ENCODE results near the gene LAGE3. TPM values are rescaled to one million over a fixed set of nuclear protein-coding genes. Genes with fewer than 3 reads are reported as not detected.
A peak's percentile ranks its signal among the peaks of the same experiment; 100 is the strongest.

The LAGE3 gene, protein sequence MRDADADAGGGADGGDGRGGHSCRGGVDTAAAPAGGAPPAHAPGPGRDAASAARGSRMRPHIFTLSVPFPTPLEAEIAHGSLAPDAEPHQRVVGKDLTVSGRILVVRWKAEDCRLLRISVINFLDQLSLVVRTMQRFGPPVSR
- polyA plus RNA-seq (ENCODE audit: insufficient read length), result 11.3 TPM

DNA sequence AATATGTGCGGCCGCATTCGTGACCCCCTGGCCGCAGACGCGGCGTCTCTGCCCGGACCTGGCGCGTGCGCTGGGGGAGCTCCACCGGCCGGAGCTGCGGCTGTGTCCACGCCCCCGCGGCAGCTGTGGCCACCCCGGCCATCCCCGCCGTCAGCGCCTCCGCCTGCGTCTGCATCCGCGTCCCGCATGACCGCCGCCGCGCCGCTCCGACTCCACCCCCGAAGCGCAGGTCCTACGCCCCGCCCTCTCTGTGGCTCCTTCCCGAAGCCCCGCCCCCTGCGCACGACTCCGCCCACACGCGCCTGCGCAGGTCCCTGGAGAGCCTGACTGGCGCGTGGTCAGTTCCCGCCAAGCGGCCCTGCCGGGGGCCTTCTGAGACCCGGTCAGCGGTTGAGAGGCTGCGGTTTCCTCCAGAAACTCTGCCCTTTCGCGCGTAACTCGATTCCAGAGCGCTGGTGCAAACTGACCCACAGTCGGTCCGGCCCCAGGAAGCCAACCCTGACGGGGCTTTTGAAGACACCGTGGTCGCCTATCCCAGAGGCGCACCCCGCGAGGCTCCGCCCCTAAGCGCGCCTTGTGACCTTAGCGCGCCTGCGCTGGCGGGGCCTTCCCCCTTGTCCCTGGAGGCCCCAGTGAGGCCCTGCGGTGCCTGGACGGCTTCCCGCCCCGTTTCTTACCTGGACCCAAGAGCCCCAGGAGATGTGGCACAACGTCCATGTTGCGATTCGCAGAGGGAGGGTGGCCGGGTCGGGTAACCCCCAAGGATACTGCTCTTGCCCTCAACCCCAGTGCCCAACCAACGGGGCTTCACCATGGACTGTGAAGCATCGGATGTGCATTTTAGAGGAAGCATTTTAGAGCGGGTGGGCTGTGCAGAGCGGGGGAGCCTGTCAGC, at the start of gene LAGE3:
TSS of gene LAGE3 (minus strand) at position 554 of the 895 bp plus-strand sequence. CDS start at position 188, 366 bp downstream.
- no peak for DNase-seq (ENCODE audit: low read depth)

DNA sequence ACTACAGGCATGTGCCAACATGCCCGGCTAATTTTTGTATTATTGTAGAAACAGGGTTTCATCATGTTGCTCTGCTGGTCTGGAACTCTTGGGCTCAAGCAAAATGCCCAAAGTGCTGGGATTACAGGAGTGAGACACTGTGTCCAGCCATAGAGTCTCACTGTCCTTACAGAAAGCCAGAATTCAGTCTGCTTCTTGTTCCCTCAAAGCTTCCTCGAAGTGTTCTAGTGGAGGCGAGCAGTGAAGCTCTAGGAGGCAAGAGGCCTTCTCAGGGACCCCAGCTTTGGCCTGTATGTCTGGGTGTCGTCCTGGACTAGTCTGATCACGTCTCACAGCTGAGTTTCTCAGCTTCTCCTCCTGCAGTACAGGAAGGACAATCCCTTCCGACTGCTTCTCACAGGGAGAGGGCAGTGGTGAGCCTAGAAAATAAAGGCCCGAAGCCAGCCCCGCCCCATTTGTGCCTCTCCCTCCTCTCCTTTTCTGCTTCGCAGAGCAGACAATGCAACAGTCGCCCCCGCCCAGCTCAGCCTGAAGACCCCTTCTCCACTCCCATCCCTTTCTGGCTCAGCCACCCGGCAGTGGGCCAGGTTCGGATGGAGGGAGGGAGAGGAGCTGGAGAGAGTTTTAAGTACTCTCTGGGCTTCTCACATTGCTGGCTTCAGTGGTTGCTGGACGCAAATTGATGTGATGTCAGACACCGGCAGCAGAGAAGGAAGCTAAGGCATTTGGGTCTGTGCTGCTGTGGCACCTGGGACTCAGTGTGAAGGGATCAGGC, 48.0 kb upstream of the LAGE3 start:
- no peak for DNase-seq (ENCODE audit: low read depth)

DNA sequence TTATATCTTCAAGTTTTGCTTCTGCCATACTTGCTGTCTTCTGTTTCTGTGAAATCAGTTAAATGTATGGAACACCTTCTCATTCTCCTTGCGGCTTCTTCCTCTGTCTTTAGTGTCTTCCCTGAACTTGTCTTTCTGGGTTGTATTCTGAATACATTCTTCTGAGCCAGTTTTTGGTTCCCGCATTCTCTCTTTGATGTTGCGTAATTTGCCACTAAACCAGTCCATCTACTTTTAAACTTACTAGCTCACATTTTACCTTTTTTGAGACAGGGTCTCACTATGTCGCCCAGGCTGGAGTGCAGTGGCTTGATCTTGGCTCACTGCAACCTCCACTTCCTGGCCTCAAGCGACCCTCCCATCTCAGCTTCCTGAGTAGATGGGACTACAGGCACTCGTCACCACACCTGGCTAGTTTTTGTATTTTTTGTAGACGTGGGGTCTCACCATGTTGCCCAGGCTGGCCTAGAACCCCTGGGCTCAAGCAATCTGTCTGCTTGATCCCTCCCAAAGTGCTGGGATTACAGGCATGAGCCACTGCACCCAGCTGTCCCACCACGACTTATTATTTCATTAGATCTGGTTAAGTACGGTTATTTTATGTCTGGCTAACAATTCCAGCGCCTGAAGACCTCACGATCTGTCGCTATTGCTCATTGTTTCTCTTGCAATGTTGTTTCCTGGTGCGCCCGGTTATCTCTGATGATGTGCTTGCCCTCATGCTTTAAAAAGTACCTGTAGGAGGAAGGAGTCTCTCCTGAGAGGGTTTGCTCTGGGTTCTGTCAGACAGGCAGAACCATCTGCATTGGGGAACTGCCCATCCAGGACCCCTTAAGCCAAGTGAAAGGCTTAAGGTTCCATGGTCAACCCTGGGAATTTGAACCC, 46.8 kb upstream of the LAGE3 start:
- no peak for DNase-seq (ENCODE audit: low read depth)

DNA sequence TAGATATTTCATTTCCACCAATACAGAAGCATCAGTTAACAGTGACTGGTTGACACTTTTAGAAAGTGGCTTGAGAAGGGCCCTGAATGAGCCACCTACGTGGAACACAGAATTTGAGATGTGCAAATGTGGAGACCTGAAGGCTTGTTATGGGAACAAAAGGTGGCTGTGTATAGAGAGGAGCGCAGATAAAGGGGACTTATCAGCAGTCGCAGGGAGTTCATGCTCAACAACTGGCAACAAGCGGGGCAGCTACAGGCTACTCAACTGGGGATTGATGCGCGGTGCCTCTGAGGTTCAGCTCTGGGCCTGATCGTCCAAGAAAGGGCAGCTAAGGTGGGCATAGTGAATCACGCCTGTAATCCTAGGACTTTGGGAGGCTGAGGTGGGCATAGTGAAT, 40.3 kb upstream of the LAGE3 start:
- DNase-seq (ENCODE audit: low read depth), result no peak

DNA sequence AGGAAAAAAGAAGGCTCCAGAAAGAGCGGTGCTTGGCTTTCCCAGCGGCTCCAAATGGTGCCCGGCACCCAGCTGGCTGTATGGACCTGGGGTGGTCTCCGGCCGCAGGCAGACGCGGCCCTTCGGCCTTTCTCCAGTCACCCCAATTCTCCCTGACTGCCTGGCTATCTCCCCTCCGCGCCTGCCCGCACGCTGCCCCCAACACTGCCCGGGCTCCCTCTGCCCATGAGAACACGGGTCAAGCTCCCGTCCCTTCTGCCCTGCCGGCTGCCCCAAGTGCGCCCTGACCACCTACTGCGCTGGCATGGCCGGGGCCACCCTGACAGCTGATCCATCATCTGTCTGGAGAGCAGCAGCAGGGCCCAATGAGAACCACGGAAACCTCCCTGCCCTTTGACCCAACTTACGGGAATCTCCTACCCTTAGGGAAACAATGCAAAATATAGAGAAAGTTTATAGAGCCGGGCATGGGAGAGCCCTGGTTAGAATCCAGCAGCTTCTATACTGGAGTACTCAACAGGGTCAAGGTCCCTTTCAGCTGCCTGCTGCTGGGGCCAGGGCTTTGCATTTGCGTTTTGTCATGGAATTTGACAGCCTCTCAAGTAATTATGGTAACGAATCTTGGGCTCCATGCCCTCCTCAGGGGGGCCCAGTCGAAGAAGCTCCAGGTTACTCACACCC, 38.2 kb upstream of the LAGE3 start:
- no peak for DNase-seq (ENCODE audit: low read depth)

DNA sequence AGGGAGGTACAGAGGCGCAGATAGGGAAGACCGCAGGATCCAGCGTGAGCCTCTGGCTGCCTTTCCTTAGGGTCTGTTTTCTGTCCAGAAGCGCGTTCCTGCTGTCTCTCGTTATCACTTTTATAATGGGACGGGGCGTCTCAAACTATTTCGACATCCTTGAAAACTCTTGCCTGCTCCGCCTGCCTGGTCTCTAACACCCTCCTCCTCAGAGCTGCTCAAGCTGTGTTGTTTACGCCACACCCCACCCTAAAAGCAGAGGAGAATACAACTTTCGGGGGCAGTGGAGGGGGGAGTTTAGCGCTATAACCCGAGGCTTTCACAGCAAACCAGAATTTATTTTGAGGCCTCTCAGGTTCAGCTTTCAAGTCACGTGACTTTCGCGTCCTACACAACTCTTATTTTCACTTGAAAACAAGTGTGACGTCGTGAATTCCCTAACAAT, 37.6 kb upstream of the LAGE3 start:
- DNase-seq (ENCODE audit: low read depth), result peak; percentile 35

DNA sequence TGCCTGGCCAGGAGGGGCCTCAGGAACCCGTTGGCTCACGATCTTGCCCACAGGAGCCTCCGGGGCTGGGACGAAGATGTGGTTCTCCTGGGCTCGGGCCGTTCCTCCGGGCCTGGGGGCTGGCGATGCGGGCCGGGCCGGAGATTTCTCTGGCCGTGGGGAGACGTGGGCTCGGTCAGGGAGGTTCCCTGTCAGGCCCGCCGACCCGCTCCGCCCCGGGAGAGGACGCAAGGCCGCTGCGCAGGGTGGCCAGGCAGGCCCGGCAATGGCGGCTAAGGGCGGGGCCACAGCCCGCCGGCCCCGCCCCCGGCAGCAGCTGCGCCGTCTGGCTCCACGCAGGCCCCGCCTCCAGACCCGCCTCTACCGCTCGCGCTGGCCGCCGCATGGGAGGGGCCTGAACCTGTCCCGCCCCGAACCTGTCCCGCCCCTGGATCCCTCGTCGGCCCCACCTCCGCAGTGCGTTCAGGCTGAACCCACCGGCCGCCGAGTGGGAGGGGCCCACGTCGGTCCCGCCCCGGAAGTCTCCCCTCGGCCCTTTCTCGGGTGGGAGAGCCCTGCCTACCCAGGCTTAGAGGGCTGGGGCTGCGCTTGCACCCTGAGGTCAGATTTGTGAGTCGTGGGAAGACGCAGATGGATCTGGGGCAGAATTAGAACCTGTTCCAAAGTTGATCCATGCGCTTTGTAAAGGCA, 37.0 kb upstream of the LAGE3 start, which contains the start of gene FAM3A:
TSS of gene FAM3A (minus strand) at position 267 of the 690 bp plus-strand sequence. CDS start 460 bp downstream, outside the sequence.
- DNase-seq (ENCODE audit: low read depth), result peak; percentile 43

DNA sequence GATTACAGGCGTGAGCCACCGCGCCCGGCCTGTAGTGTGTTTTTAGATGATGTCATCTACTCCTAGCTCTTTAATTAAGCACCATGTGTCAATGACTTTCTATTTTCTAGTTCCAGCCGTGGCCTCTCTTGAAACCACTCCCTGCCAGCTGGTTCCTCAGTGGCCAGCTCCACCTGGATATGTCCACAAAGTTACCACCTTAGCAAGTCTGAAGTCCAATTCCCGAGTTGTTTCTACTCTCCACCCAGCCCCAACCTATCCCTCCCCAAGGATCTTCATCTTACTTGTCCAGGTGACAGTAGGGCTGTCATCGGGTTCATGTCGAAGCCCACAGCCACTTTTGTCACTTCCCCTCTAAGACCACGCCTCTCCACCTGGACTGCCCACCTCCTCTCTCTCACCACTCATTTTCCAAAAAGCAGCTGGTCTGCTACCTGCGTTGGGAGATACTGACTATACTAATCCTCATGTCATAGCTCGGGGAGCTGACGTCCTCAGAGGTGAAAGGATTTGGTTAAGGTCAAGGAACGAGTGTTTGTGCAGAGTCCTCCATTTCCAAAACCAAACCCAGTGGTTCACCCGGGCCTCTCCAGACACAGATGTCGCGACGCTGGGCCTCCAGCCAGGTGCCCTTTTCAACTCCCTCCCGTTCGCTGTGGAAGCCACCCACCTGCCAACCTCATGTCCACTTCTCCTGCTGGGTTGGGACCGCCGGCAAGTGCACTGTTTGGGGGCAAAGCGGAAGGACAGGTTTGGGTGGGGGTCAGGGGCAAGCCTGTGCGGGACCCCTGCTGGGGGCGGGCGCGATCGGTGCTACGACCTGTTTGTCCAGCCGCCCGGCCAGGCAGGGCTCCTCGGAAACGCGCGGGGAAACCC, 36.2 kb upstream of the LAGE3 start:
- no peak for DNase-seq (ENCODE audit: low read depth)

DNA sequence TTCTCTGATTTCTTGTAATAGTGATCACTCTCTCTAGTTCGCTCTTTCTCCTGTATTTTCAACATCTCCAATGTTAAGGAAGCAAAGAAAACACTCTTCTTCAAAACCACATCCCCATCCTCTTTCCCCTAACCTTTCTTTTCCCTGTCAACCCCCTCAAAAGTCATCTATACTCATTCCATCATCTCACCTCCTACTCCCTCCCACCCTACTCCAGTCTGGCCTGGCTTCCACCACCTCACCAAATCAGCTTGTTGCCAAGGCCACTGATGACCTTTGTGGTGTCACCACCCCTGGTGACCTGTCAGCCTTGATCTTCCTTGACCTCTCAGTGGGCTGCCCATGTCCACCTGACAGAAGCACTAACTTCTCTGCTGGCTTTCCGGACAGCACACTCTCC, 34.6 kb upstream of the LAGE3 start:
- DNase-seq (ENCODE audit: low read depth), result no peak

DNA sequence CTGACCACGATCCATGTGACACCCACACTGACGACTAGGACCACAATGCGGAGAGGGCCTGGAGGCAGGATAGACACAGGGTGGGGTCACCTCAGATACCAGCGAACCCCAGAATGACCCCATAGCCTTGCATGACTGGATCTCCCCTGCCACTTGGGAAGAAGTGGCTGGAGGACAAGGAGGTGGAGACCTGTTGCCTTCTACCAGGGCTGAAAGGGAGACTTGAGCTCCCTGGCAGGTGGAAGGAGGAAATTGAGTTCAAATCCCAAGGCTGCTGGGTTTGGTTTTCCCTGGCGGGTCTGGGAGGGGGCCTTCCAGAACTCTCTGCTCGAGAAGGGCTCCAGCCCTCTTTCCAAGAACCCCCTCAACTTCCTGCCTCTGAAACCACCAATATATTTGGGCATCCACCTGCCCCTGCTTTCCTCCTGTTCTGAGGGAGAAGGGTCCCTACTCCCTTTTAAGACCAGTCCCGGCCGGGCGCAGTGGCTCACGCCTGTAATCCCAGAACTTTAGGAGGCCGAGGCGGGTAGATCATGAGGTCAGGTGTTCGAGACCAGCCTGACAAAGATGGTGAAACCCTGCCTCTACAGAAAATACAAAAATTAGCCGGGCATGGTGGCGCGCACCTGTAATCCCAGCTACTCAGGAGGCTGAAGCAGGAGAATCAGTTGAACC, 33.9 kb upstream of the LAGE3 start:
- DNase-seq (ENCODE audit: low read depth), result no peak

DNA sequence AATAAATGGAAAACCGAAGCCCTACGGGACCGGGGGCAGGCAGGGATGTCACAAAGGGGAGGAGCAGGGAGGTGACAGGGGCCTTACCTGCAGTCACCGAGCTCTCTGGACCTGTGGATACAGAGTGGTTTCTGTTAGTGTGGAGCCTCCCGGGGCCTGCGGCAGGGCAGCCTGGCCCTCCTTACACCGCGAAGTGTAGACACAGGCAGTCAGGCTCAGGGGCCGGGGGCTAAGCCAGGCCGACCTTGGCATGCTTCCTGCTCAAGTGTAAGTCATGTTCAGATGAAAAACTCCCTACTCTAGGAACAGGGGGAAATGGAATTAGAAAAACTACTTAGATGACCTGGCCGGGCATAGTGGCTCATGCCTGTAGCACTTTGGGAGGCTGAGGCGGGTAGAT, 32.7 kb upstream of the LAGE3 start:
- no peak for DNase-seq (ENCODE audit: low read depth)

DNA sequence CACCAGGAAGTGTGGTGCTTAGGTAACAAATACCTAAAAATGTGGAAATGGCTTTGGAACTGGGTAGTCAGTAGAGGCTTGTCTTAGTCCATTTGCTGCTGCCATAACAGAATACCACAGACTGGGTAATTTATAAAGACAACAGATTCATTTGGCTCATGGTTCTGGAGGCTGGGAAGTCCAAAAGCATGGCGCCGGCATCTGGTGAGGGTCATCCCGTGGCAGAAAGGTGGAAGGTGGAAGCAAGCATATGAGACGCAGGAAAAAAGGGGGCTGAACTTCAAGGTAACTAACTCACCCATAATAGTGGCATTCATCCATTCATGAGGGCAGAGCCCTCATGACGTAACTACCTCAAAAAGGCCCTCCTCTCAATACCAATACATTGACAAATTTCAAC, 30.4 kb upstream of the LAGE3 start:
- DNase-seq (ENCODE audit: low read depth), result no peak

DNA sequence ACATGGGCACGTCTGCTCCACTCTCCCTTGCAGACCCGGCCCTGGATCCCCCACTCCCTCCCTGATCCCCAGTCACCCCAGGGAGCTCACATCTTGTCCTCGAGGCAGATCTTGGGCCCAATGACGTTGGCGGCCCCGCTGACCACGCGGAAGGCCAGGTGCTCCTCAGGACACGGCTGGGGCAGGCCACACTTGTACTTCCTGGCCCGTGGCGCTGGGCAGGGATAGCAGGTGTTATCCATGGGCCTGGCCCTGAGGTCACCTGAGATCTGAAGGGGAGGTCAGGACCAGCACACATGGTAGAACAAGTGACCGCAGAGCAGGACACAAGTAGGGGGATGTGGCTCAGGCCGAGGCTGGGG, 29.3 kb upstream of the LAGE3 start:
- DNase-seq (ENCODE audit: low read depth), result no peak

DNA sequence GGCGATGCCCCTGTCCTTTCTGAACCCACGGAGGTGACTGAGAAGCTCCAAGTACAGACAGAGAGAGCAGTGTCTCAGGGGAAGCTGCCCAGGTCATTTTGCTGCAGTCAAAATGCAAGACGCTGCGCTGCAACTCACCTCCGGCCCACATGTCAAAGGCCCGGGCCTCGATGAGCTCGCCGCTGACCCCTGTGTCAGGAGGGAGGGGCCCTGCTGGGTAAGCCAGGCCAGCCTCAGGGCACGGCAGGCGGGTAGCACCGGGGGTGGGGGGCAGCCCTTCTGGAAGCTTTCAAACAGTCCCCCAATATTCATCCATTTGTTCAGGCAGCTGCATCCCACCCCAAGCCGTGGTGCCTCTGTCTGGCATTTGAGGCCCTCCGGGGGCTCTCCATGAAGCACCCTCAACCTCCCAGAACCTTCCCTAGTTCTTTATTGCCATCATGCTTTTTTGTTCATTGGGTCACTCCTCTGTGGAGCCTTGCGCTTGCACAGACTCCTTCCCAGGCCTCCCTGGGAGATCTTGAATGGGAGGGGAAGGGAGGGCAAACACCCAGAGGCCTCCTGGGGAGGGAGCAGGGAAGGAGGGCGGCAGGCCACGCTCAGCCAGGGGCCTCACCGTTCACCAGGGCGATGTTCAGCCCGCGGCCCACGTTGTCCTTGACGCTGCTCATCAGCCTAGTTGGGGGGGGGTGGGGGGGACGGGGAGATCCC, 28.7 kb upstream of the LAGE3 start:
- DNase-seq (ENCODE audit: low read depth), result no peak

DNA sequence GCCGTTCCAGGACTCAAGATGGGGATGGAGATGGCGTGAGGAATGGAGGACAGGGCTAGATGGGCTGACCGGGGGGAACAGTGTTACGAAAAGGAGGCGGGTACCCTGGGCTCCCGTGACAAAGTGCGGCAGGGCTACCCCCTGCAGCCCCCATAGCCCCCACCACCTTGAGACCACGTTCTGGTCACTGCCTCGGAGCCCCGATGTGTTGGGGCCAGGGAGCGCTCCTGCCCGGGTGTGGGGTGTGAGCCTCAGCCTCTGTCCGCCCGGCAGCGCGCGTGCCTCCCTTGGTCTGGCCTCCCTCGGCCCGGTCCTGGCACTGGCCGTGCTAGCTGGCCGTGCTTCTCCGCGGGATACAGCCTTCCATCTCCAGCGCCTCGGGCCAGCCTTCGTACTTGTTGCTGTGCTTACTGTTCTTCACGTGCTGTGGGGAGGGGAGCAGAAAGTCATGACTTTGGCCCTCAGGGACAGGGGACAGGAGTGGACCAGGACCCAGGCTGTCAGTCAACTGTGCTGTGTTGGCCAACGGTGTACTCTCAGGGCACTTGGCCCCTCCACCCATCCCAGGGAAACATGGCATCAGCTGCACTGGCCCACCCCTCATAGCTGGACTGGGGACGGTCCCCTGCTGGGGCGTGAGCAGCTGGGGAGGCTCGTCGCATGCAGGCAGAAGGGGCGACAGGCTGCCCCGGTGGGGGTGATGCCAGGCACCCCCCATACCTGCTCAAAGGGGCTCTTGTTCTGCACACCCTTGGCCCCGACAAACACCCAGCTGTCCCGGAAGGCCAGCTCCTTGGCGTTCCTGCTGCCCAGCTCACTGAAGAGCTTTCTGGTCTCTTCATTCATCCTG, 27.6 kb upstream of the LAGE3 start:
- no peak for DNase-seq (ENCODE audit: low read depth)

DNA sequence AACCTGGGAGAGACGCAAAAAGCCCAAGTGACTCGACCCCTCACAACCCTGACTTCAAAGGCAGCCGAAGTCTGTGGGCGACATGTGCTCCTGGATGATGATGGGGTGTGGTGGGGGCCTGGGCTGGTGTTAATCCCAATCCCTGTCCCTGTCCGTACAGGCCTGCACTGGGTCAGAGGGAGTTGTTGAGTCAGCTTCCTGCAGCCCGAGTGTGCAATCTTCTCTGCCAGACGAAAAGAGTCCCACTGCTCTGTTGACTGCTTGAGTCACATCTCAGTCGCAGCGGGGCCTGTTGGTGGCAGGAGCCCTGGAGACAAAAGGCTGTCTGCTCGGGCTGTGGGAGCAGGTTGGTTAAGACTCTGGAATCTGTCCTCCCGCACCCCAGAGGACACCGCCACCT, 26.7 kb upstream of the LAGE3 start:
- DNase-seq (ENCODE audit: low read depth), result no peak

DNA sequence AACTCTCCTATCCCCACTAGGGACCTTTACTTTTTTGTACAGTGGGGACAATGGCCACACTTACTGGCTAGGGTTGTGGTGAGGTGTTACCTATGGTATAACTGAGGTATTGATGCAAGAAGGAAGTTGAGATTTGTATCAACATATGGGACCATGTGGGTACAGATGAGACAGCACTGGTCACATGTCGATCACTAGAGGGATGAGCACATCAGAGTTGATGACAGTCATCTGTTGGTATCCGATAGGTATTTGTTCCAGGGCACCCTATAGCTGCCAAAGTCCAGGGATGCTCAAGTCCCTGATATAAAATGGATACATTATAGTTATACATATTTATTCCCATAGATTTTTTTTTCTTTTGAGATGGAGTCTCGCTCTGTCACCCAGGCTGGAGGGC, 23.9 kb upstream of the LAGE3 start:
- no peak for DNase-seq (ENCODE audit: low read depth)
